Peyer's patch (tissue), 4 donors: ENCODE data around the gene PSMB8.

ENCODE experiments used
- CTCF ChIP-seq, 6 experiments: fragments of 450-650 bp in 4 of 6; fragments of 200-600 bp in 2 of 6; sonication (generic) in 1 of 6; IDR thresholded peaks; one replicate each; pipeline ENCODE4 v1.5.1; 2017 to 2019; ENCODE audit warnings: antibody characterized with exemption in 6 of 6, mild to moderate bottlenecking in 3 of 6, moderate library complexity in 1 of 6
- POLR2A ChIP-seq, 2 donors: fragments of 450-650 bp; IDR thresholded peaks; one replicate each; pipeline ENCODE4 v1.5.1; 2017; ENCODE audit warnings: antibody characterized with exemption in 2 of 2, mild to moderate bottlenecking in 2 of 2, moderate library complexity in 2 of 2

GRCh38 chr6:32886681-32887383, 43.0 kb upstream of the PSMB8 start:
- TF ChIP-seq CTCF (IDR thresholded peaks at IDR 0.05), result peak in 1 of 6 experiments; percentile 5
- no peak for TF ChIP-seq POLR2A (IDR thresholded peaks at IDR 0.05)
